Type B pancreatic cell (in vitro differentiated cells): Measurements from ENCODE around the gene CPT1C. TPM values are rescaled to one million over a fixed set of nuclear protein-coding genes. Genes with fewer than 3 reads are reported as not detected.

Experiments
- DNase-seq: peaks from one replicate; pipeline ENCODE4 v3.0.0; 2021; ENCODE audit warnings: mixed read lengths; ENCODE audit not compliant: unreplicated experiment; ENCODE audit errors: extremely low spot score
- H3K27ac Mint-ChIP-seq: 2 replicates; pipeline ENCODE4 v1.8.0; 2021; ENCODE audit warnings: mild to moderate bottlenecking, mixed read lengths
- H3K27me3 Mint-ChIP-seq: 2 replicates; pipeline ENCODE4 v1.8.0; 2021; ENCODE audit warnings: mixed read lengths
- H3K36me3 Mint-ChIP-seq: 2 replicates; pipeline ENCODE4 v1.8.0; 2021; ENCODE audit warnings: mixed read lengths
- H3K4me1 Mint-ChIP-seq: one replicate; pipeline ENCODE4 v1.8.0; 2021; ENCODE audit warnings: mixed read lengths; ENCODE audit not compliant: unreplicated experiment
- H3K4me3 Mint-ChIP-seq: 2 replicates; pipeline ENCODE4 v1.8.0; 2021; ENCODE audit warnings: mild to moderate bottlenecking, mixed read lengths
- H3K9me3 Mint-ChIP-seq: 2 replicates; pipeline ENCODE4 v1.8.0; 2021; ENCODE audit warnings: mixed read lengths
- CTCF ChIP-seq: fragments of 200-600 bp; sonication (generic); conservative IDR thresholded peaks from 2 replicates; pipeline ENCODE4 v1.5.0; 2021; ENCODE audit warnings: antibody characterized with exemption, mild to moderate bottlenecking
- microRNA-seq: library from miRNA; unstranded; fragments of <30 nt; microRNA quantifications from one replicate; pipeline ENCODE4, GENCODE V29; 2020
- total RNA-seq: library from RNA; stranded (reverse); gene quantifications from 2 replicates; pipeline ENCODE4 v1.2.1, GENCODE V29; 2021; ENCODE audit warnings: low replicate concordance

The CPT1C gene
- total RNA-seq, 1 donor from 2014 or later: 65.0 TPM

GRCh38 chr19:49761625-49762311, 70.9 kb downstream of the CPT1C start:
- Mint-ChIP-seq H3K27me3 (peaks cover 6% of the 10 kb centered on the region), H3K4me3 (no peak overlapping the region), H3K36me3 (no peaks in the 10 kb centered on the region), H3K27ac (no peak overlapping the region), H3K4me1 (peaks cover 7% of the 10 kb centered on the region), H3K9me3 (no peaks in the 10 kb centered on the region)
- DNase-seq: no peak
- no peak for TF ChIP-seq CTCF

GRCh38 chr19:49763230-49763629, 72.3 kb downstream of the CPT1C start, which contains the start of gene TSKS:
TSKS (minus strand) TSS chr19:49763306; CDS start chr19:49763247, 59 bp downstream.
- DNase-seq: no peak
- Mint-ChIP-seq H3K27me3 (peaks cover 3% of the 10 kb centered on the region), H3K4me1 (peaks cover 18% of the 10 kb centered on the region), H3K9me3 (no peaks in the 10 kb centered on the region), H3K27ac (peak within 1 kb of the TSS; percentile 57), H3K4me3 (no peak within 1 kb of the TSS), H3K36me3 (no peaks in the 10 kb centered on the region)
- no peak for TF ChIP-seq CTCF

Small RNA genes lying within 50 kb of the gene (microRNA-seq; reads per million reads assigned to microRNA genes)
- not detected for gene MIR5088

Other genes with a start within 250 kb of the CPT1C start
- gene SLC17A7, start 249.6 kb upstream of the CPT1C start, total RNA-seq: 0.19 TPM in 1 of 2 replicates, not detected in the other
- gene PIH1D1, start 239.3 kb upstream of the CPT1C start, total RNA-seq: 83.1 and 93.3 TPM in 2 replicates
- gene ALDH16A1, start 237.9 kb upstream of the CPT1C start, total RNA-seq: 22.7 and 33.7 TPM in 2 replicates
- gene FLT3LG, start 216.9 kb upstream of the CPT1C start, total RNA-seq: 1.9 and 2.0 TPM in 2 replicates
- gene RPL13A, start 203.5 kb upstream of the CPT1C start, total RNA-seq: 3,274 and 3,593 TPM in 2 replicates
- 2,401 and 2,461 TPM in 2 replicates for gene RPS11, start 194.7 kb upstream of the CPT1C start, total RNA-seq
- 102 and 106 TPM in 2 replicates for gene FCGRT, start 178.5 kb upstream of the CPT1C start, total RNA-seq
- gene RCN3, start 163.1 kb upstream of the CPT1C start, total RNA-seq: 4.5 and 12.1 TPM in 2 replicates
- gene NOSIP, start 110.6 kb upstream of the CPT1C start, total RNA-seq: 56.3 and 62.0 TPM in 2 replicates
- 5.1 and 5.2 TPM in 2 replicates for gene PRRG2, start 109.8 kb upstream of the CPT1C start, total RNA-seq
- gene PRR12, start 99.9 kb upstream of the CPT1C start, total RNA-seq: 32.0 and 40.0 TPM in 2 replicates
- 10.6 and 16.0 TPM in 2 replicates for gene RRAS, start 51.0 kb upstream of the CPT1C start, total RNA-seq
- 75.0 and 78.1 TPM in 2 replicates for gene SCAF1, start 48.9 kb upstream of the CPT1C start, total RNA-seq
- gene IRF3, start 25.3 kb upstream of the CPT1C start, total RNA-seq: 81.4 and 86.6 TPM in 2 replicates
- gene BCL2L12, start 25.2 kb upstream of the CPT1C start, total RNA-seq: 40.8 and 49.2 TPM in 2 replicates
- 131 and 195 TPM in 2 replicates for gene PRMT1, start 13.8 kb upstream of the CPT1C start, total RNA-seq
- 1.7 and 3.2 TPM in 2 replicates for gene ADM5, start 1.5 kb upstream of the CPT1C start, total RNA-seq
- gene TSKS, start 72.2 kb downstream of the CPT1C start, total RNA-seq: not detected in 2 replicates
- 75.2 and 82.9 TPM in 2 replicates for gene AP2A1, start 75.9 kb downstream of the CPT1C start, total RNA-seq
- 26.8 and 29.3 TPM in 2 replicates for gene FUZ, start 122.2 kb downstream of the CPT1C start, total RNA-seq
- 88.5 and 88.9 TPM in 2 replicates for gene MED25, start 127.2 kb downstream of the CPT1C start, total RNA-seq
- 248 and 388 TPM in 2 replicates for gene PTOV1, start 160.0 kb downstream of the CPT1C start, total RNA-seq
- 72.3 and 125 TPM in 2 replicates for gene PNKP, start 176.5 kb downstream of the CPT1C start, total RNA-seq
- gene AKT1S1, start 186.2 kb downstream of the CPT1C start, total RNA-seq: 35.8 and 40.1 TPM in 2 replicates
- 33.9 and 45.9 TPM in 2 replicates for gene TBC1D17, start 186.6 kb downstream of the CPT1C start, total RNA-seq
- 0.58 and 0.74 TPM in 2 replicates for gene IL4I1, start 205.8 kb downstream of the CPT1C start, total RNA-seq
- 18.1 and 21.4 TPM in 2 replicates for gene ATF5, start 238.1 kb downstream of the CPT1C start, total RNA-seq
- 77.4 and 88.8 TPM in 2 replicates for gene NUP62, start 238.4 kb downstream of the CPT1C start, total RNA-seq